NCI-H1048 (cell line): ENCODE measurements around the gene PRSS38.
A peak's percentile ranks its signal among the peaks of the same experiment; 100 is the strongest.

ENCODE experiments used
- DNase-seq: peaks from one replicate; lab custom pipeline; 2025; lab: John Stamatoyannopoulos, UW

The PRSS38 gene

DNA sequence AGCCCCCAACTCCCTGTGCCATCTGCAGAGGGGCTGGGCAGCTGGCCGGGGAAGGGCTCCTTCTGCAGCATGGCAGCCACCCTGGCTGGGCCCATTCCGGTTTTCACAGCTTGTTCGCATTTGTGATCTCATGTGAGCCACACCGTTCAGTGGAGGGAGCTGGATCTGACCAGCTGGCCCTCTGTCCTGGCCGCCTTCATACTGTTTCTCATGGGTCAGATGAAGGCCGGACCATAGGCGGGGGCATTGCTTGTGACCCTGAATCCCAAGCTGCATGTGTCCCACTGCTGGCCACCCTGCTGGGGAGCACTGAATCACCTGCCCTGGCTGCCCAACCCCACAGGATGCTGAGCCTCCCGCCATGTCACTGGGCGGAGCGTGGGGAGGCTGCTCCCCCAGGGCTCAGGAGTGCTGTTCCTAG is 36.4 kb upstream of the PRSS38 start:
- no peak for DNase-seq

GRCh38 chr1:227779685-227780084 is 35.8 kb upstream of the PRSS38 start:
- no peak for DNase-seq

- no peak for DNase-seq
These were observed 35.1 kb upstream of the PRSS38 start for GRCh38 chr1:227780101-227781044.

DNA sequence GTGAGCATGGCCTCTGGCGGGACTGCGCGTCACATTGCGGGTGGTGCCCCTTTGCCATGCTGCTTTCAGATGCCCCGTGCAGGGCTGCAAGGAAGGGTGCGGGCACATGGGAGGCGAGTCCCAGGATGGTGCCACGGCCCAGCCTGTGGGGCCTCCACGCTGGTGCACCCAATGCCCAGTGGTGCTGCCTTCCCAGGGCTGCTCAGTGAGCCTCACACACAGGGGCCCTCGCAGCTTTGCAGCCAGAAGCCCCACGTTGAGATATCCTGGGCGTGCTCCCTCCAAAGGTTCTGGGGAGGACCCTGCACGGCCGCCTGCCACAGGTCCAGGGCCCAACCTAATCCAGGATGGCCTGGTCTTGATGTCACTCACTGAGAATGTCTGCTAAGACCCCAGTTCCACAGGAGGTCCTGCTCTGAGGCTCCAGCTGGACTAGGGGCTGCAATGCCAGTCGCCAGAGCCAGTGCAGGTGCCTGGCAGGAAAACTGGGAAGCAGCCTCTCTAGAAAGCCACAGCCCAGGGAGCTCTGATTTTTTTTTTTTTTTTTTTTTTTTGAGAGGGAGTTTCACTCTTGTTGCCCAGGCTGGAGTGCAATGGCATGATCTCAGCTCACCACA is 34.1 kb upstream of the PRSS38 start:
- no peak for DNase-seq

GRCh38 chr1:227782226-227782625 is 33.2 kb upstream of the PRSS38 start:
- no peak for DNase-seq

- no peak for DNase-seq
These were observed 30.2 kb upstream of the PRSS38 start for GRCh38 chr1:227785094-227785804.

DNA sequence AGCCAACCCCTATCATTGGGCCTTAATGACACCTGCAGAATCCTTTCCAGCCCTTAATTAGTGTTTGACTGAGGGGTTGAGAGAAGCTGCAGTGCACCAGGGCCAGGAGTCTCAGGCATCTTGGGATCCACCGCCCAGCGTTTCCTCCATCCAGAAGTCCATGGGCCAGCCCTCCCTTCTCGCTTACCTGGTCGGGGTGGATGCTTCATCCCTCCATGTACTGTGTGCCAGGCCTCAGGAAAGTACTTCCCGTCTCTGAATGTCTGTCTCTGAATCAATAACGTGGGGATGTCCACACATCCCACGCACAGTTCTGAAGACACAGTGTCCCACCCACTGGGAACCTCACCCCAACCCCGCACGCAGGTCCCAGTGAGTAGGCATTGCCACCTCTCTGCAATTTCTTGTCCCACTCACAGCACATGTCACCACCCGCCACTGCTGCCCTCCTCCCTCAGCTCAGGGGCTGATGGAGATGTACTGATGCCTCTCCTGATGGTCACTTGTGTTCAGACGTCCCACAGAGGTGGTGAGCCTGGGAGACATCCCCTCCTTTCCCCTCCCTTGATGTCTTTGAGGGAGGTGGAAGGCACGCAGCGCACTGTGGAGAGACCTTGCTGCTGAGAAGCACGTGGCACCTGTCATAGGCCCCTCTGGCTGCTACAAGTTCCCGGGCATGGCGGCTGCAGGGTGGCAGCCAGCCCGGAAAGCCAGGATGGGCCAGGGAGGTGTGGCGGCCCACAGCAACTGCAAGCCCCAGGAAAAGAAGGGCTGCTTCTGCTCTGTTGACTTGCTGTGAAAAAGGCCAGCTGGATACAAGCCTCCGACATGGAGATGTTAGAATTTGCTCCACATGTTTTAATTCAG is 29.4 kb upstream of the PRSS38 start:
- DNase-seq: no peak

GRCh38 chr1:227786673-227787512 is 28.6 kb upstream of the PRSS38 start:
- DNase-seq: no peak

DNA sequence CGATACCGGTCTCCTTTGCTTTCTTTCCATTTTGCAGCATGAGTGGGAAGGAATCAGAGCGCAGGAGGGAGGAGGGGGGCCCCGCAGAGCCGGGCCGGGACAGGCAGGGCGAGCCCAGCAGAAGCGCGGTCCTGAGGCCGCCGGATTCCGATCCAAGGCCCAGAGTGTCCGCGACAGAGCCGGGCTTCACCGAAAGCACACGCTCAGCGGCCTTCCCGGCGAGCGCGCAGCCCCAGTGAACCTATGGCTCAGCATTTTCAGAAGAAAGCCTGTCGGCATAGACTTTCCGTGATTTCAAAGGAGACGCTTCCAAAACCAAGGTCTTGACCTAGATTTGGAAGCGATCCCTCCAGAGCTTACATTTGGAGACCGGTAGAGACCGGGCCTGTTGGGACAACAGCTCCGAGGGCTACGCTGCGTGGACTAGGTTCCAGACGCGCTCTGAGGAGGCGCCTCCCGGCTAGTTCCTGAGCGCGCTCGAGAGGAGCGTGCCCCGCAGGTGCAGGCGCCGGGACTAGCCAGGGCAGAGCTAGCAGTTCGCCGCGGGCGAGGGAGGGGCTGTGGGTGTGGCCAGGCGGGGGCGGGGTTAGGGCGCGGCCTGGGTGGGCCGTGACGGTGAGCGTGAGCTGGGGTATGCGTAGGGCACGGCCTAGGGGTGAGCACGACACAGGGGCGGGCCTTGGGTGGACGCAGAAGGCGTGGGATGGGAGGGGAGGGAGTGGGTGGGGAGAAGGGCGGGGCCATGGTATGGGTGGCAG is 27.8 kb upstream of the PRSS38 start:
- peak; percentile 93 for DNase-seq

DNA sequence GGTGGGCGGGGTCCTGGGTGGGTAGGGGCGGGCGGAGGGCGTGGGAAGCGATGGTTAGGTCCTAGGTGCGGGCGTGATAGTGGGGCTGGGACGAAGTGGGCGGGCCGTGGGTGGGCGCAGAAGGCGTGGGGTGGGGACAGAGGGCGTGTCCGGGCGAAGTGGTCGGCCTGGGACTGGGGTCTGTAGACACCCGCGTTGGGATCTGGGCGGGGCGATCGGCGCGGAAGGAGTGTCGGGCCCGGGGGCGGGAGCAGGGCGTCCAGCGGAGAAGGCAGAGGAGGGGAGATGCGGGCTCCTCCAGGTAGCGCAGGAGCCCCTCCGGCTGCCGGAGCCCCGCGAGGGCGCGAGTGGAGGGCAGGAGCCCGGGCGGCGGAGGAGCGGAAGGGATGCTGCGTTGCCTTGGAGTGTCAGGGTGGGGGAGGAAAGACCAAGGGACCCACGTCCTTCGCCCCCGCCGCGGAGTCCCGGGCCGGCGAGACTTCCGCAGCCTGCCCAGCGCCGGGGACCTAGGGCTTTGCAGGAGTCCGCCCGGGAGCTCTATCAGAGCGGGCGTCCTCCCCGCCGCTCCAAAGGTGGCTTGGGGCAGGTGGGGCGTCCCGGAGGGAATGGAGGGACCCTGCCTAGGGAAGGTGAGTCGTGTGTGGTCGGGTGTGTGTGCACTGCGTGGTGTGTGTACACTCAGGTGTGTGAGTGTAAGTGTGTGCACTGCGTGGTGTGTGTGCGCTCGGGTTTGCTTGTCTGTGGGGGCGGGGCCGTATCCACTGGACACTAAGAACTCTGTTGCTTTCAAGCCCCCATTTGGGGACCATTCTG is 27.0 kb upstream of the PRSS38 start:
- peak; percentile 92 for DNase-seq

DNA sequence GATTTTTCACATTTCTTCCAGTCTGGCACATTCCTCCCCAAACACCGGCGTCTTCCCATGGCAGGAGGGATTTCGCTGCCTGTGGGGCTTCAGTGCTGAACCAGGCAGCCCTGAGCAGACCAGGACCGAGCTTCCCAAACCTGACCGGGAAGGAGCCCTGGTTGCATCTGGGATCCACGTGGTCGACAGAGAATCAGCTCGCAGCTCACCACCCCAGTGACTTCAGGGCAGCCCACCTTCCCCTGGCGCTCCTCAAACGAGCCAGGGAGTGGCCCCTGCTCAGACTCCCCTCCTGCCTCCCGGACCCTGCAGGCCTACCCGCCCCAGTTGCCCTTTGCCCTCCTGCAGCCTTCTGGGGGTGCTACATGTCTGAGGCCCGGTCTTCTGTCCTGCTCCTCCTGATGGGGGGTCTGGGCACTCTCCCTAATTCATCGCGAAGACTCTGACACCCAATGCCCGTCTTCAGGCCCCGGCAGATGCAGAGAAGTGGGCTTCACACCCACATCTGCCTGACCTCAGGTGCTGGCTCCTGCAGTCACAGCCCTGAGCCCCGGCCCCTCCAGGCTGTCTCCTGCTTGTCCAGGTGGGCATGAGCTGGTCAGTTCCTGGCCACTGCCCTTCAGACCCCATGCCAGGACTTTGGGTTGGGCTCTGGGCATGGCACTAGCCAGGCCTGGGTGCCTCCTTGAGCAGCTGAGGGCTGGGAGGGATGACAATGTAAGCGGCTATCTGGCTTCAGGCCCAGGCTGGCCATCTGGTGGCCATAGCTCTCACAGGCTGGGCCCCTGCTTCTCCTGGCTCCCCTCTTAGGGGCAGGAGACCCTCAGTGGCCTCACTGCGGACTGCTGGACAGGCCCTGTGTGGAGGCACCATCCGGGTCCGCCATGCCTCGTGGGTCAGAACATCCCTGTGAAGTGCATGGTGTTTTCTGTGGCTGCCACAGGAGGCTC is 26.1 kb upstream of the PRSS38 start:
- DNase-seq: no peak

GRCh38 chr1:227790034-227790400 is 25.5 kb upstream of the PRSS38 start:
- DNase-seq: no peak

DNA sequence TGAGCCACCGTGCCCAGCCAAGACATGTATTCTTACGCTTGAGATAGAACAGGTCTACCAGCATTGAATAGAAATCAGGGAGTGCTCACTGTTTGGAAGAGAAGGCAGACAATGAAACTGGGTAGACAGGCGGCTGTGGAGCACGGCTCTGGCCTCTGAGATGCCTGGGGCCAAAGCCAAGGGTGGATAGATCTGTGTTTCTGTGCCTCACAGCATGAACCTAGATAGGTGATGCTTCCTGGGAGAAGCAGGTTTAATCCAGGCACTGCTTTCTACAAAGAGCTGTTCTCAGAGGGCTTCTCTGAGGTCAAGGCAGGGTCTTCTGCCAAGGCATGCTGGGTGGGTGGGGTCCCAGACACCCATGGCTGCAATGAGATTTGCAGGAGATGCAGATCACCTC is 24.6 kb upstream of the PRSS38 start:
- no peak for DNase-seq

- DNase-seq: no peak
These were observed 23.9 kb upstream of the PRSS38 start for GRCh38 chr1:227791425-227792143.

GRCh38 chr1:227792216-227793078 is 23.0 kb upstream of the PRSS38 start:
- DNase-seq: no peak
